Activated CD4-positive, alpha-beta T cell treated with anti-CD3 and anti-CD28 coated beads for 4 hours (primary cell): ENCODE measurements around the gene GPSM1.

ENCODE experiments used
- DNase-seq, 2 donors: peaks; one replicate each; pipeline ENCODE4 v3.0.0-alpha.2; 2020

The GPSM1 gene

GRCh38 chr9:136363949-136364748 lies 36.8 kb downstream of the GPSM1 start:
- no peak for DNase-seq

GRCh38 chr9:136364942-136365774 lies 37.8 kb downstream of the GPSM1 start:
- no peak for DNase-seq

- no peak for DNase-seq
These were observed 38.5 kb downstream of the GPSM1 start for GRCh38 chr9:136365775-136366222.

GRCh38 chr9:136366826-136367225 lies 39.5 kb downstream of the GPSM1 start:
- no peak for DNase-seq

- no peak for DNase-seq
These were observed 40.2 kb downstream of the GPSM1 start for GRCh38 chr9:136367296-136368145.

- DNase-seq: no peak
These were observed 40.9 kb downstream of the GPSM1 start for GRCh38 chr9:136368190-136368589.

GRCh38 chr9:136370037-136370436 lies 42.7 kb downstream of the GPSM1 start:
- no peak for DNase-seq

GRCh38 chr9:136370687-136371532 lies 43.6 kb downstream of the GPSM1 start:
- DNase-seq: no peak

GRCh38 chr9:136371533-136371880 lies 44.2 kb downstream of the GPSM1 start:
- no peak for DNase-seq

GRCh38 chr9:136372006-136372405 lies 44.7 kb downstream of the GPSM1 start:
- DNase-seq: no peak

GRCh38 chr9:136372561-136373299 lies 45.4 kb downstream of the GPSM1 start:
- no peak for DNase-seq

GRCh38 chr9:136373300-136374182 lies 46.2 kb downstream of the GPSM1 start, which contains the start of gene CARD9:
Gene CARD9, minus strand, starts transcription at chr9:136373669. Its CDS starts 1,591 bp downstream, at chr9:136372078.
- DNase-seq: no peak

- no peak for DNase-seq
These were observed 46.8 kb downstream of the GPSM1 start for GRCh38 chr9:136374183-136374575.

- DNase-seq: no peak
These were observed 47.8 kb downstream of the GPSM1 start for GRCh38 chr9:136375096-136375495.

- no peak for DNase-seq
These were observed 49.1 kb downstream of the GPSM1 start for GRCh38 chr9:136376457-136376856.

- no peak for DNase-seq
These were observed 50.2 kb downstream of the GPSM1 start for GRCh38 chr9:136377341-136378169.

GRCh38 chr9:136378170-136379002 lies 51.0 kb downstream of the GPSM1 start:
- no peak for DNase-seq

GRCh38 chr9:136379003-136379287 lies 51.6 kb downstream of the GPSM1 start:
- DNase-seq: no peak

- no peak for DNase-seq
These were observed 52.1 kb downstream of the GPSM1 start for GRCh38 chr9:136379401-136379800.
